Activated T-helper 9 cell treated with anti-CD3 and anti-CD28 coated beads, Interleukin-2, amount 50 U/mL, for 16 hours (primary cell): Measurements from ENCODE around the gene TSPY3.
"Not testable (repeated sequence)": the region's sequence is repeated elsewhere in the genome, so short reads cannot be mapped to it uniquely, and the experiment has no call there.

Experiments used
- DNase-seq: peaks from one replicate; pipeline ENCODE4 v3.0.0-alpha.2; 2020; ENCODE audit warnings: low read depth

Gene TSPY3, protein sequence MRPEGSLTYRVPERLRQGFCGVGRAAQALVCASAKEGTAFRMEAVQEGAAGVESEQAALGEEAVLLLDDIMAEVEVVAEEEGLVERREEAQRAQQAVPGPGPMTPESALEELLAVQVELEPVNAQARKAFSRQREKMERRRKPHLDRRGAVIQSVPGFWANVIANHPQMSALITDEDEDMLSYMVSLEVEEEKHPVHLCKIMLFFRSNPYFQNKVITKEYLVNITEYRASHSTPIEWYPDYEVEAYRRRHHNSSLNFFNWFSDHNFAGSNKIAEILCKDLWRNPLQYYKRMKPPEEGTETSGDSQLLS

DNA sequence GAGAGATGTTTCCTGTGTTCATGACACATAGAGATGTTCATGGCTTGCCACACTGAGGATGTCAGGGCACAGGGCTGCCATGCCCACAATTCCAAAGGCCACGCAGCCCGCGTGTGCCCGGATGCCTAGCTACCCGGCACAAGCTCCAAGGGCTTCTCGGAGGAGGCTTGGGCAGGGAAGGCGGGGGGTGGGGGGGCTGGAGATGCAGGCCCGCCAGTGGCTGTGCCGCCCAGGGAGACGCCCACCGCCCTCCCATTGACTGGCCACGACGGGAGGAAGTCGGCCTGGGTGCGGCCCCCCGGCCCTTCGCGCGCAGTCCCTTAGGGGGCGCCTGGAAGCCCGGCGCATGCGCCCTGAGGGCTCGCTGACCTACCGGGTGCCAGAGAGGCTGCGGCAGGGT, at the start of gene TSPY3:
Gene TSPY3 (plus strand): TSS at position 301 of the 400 bp plus-strand sequence. CDS start 46 bp downstream, at position 347.
- not testable (repeated sequence) for DNase-seq

GRCh38 chrY:9357497-9357896, 40.7 kb upstream of the TSPY3 start, which contains the start of gene TSPY8:
Gene TSPY8, plus strand, starts transcription at chrY:9357797. Its CDS starts 46 bp downstream, at chrY:9357843.
- DNase-seq, result not testable (repeated sequence)

DNA sequence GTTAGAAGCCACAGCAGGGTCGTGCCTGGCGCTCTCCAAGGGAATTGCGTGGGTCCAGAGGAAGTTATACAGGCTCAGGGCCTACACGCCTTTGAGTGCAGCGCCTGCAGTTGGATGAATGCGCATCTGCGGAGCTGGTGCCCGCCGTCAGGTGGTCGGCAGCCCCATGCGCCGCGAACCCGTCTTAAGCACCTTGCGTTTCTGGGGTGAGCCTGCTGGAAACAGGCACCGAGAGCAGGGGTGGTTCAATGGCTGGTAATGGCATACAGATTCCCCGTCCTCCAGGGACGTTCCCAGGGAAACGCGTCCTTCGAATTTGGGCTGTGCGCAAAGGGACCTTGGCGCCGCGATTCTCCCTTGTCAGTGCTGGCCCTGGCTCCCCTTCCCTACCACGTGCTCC, 1.7 kb upstream of the TSPY3 start:
- not testable (repeated sequence) for DNase-seq
